GM23248 (cell line): ENCODE data around the gene WWTR1. TPM values are rescaled to one million over a fixed set of nuclear protein-coding genes. Genes with fewer than 3 reads are reported as not detected.
A peak's percentile ranks its signal among the peaks of the same experiment; 100 is the strongest.

Experiments
- DNase-seq: peaks from one replicate; pipeline ENCODE4 v3.0.0-alpha.2; 2015
- H2AFZ ChIP-seq: fragments of 200-600 bp; sonication (generic); 2 replicates; pipeline ENCODE4 v1.6.1; 2016; ENCODE audit warnings: antibody characterized with exemption
- H3F3A ChIP-seq: fragments of 200-600 bp; sonication (generic); 2 replicates; pipeline ENCODE4 v1.6.1; 2016; ENCODE audit warnings: mild to moderate bottlenecking, antibody characterized with exemption, mixed run types; ENCODE audit not compliant: insufficient read depth
- H3K27ac ChIP-seq: fragments of 200-600 bp; sonication (generic); 2 replicates; pipeline ENCODE4 v1.5.1; 2016; ENCODE audit warnings: mild to moderate bottlenecking
- H3K27me3 ChIP-seq: fragments of 200-600 bp; sonication (generic); replicated peaks from 2 replicates; pipeline ENCODE4 v1.6.1; 2016; ENCODE audit warnings: mild to moderate bottlenecking; ENCODE audit not compliant: insufficient read depth
- H3K36me3 ChIP-seq: fragments of 200-600 bp; sonication (generic); 2 replicates; pipeline ENCODE4 v1.6.1; 2016; ENCODE audit warnings: low read depth, mild to moderate bottlenecking
- H3K4me1 ChIP-seq: fragments of 200-600 bp; sonication (generic); 2 replicates; pipeline ENCODE4 v1.6.1; 2016; ENCODE audit warnings: mild to moderate bottlenecking; ENCODE audit not compliant: insufficient read depth
- H3K4me2 ChIP-seq: fragments of 200-600 bp; sonication (generic); one replicate; pipeline ENCODE4 v1.6.1; 2016; ENCODE audit warnings: mild to moderate bottlenecking; ENCODE audit not compliant: unreplicated experiment
- H3K4me3 ChIP-seq: fragments of 200-600 bp; sonication (generic); 2 replicates; pipeline ENCODE4 v1.5.1; 2016; ENCODE audit warnings: mild to moderate bottlenecking
- H3K79me2 ChIP-seq: fragments of 200-600 bp; sonication (generic); 2 replicates; pipeline ENCODE4 v1.6.1; 2016; ENCODE audit warnings: mild to moderate bottlenecking; ENCODE audit not compliant: insufficient read depth
- H3K9ac ChIP-seq: fragments of 200-600 bp; sonication (generic); 2 replicates; pipeline ENCODE4 v1.6.1; 2016; ENCODE audit warnings: mild to moderate bottlenecking
- H3K9me2 ChIP-seq: fragments of 200-600 bp; sonication (generic); 2 replicates; pipeline ENCODE4 v1.6.1; 2016; ENCODE audit warnings: mixed run types, mild to moderate bottlenecking, moderate library complexity; ENCODE audit not compliant: insufficient read depth
- H3K9me3 ChIP-seq: fragments of 200-600 bp; sonication (generic); one replicate; pipeline ENCODE4 v1.6.1; 2017; ENCODE audit warnings: low read depth
- H4K20me1 ChIP-seq: fragments of 200-600 bp; sonication (generic); 2 replicates; pipeline ENCODE4 v1.6.0; 2016; ENCODE audit not compliant: insufficient read depth
- EZH2 ChIP-seq: fragments of 200-600 bp; sonication (generic); IDR thresholded peaks from 2 replicates; pipeline ENCODE4 v1.6.1; 2018; ENCODE audit warnings: antibody characterized with exemption, mild to moderate bottlenecking; ENCODE audit not compliant: insufficient read depth, poor library complexity, severe bottlenecking
- EZH2phosphoT487 ChIP-seq: fragments of 200-600 bp; sonication (generic); IDR thresholded peaks from 2 replicates; pipeline ENCODE4 v1.6.1; 2018; ENCODE audit warnings: antibody characterized with exemption, moderate library complexity, mild to moderate bottlenecking, low read depth; ENCODE audit not compliant: insufficient read depth
- WGBS, 2 experiments: methylation state at CpG; one replicate each; pipeline ENCODE4 v1.1.6; 2015 to 2017; ENCODE audit warnings: low lambda C conversion rate in 2 of 2, low coverage in 1 of 2; ENCODE audit errors: missing lambda C conversion rate in 2 of 2; 5-methylcytosine and 5-hydroxymethylcytosine counted together
- in situ Hi-C: fragments of 300-500 bp; cut with MboI; formaldehyde crosslinking; loops from 2 replicates; pipeline ENCODE4 v1.15.0; 2020
- polyA plus RNA-seq: library from polyadenylated mRNA; unstranded; fragments of >200 nt; fragmentation: Nextera tagmentation; extraction: Ambion mirVana; gene quantifications from 2 replicates; pipeline ENCODE4 v1.2.1, GENCODE V29; 2016
- total RNA-seq: library from RNA; depleted of rRNA; stranded (reverse); fragments of >200 nt; shearing (Covaris generic); gene quantifications from 2 replicates; pipeline ENCODE4 v1.2.3, GENCODE V29; 2014

WWTR1 gene
- total and polyA plus RNA-seq, 2 experiments from 2014 or later = 53.3 to 75.7 TPM

- DNase-seq = peak; percentile 80
- TF ChIP-seq EZH2 = no peak
- TF ChIP-seq EZH2phosphoT487 = no peak
- Histone ChIP-seq H4K20me1 (no peaks in the 10 kb centered on the region), H3K79me2 (no peaks in the 10 kb centered on the region), H3K4me2 (no peak overlapping the region), H3K27me3 (no peaks in the 10 kb centered on the region), H3K9me3 (no peaks in the 10 kb centered on the region), H3K9ac (no peak overlapping the region), H3F3A (0 out of 2 replicates have a peak, but pooled peaks cover 6% of the 10 kb centered on the region), H3K27ac (no peak overlapping the region), H3K4me3 (no peak overlapping the region), H3K4me1 (peaks cover 6% of the 10 kb centered on the region; the same call in 1 of the 2 replicates), H3K9me2 (no peaks in the 10 kb centered on the region), H2AFZ (no peak overlapping the region), H3K36me3 (no peaks in the 10 kb centered on the region)
- WGBS, 2 experiments = 42 to 45% methylated on average over 11 of the region's 11 CpGs
- in situ Hi-C loops = loop anchor here (25.0 kb wide), 1 partner anchor 382 kb away; no protein-coding TSS in a partner anchor
Measured at GRCh38 chr3:149494022-149494758, 163.6 kb downstream of the WWTR1 start.

GRCh38 chr3:149493315-149494021 lies 164.4 kb downstream of the WWTR1 start:
- no peaks in the 10 kb centered on the region for H3K9me3 ChIP-seq
- TF ChIP-seq EZH2phosphoT487 (no peak), EZH2 (no peak)
- H3K9ac ChIP-seq = no peak overlapping the region
- H3K27ac ChIP-seq = no peak overlapping the region
- 65 to 80% methylated on average over 6 to 8 of the region's 8 CpGs for WGBS, 2 experiments
- no peak overlapping the region for H3K4me3 ChIP-seq
- H3K4me2 ChIP-seq = no peak overlapping the region
- H3K4me1 ChIP-seq = peaks cover 6% of the 10 kb centered on the region; the same call in 1 of the 2 replicates
- no peaks in the 10 kb centered on the region for H4K20me1 ChIP-seq
- no peaks in the 10 kb centered on the region for H3K9me2 ChIP-seq
- no peak for DNase-seq
- H3K79me2 ChIP-seq = no peaks in the 10 kb centered on the region
- no peaks in the 10 kb centered on the region for H3K36me3 ChIP-seq
- no peaks in the 10 kb centered on the region for H3K27me3 ChIP-seq
- in situ Hi-C loops = loop anchor here (25.0 kb wide), 1 partner anchor 381 kb away; no protein-coding TSS in a partner anchor
- H2AFZ ChIP-seq = no peak overlapping the region
- 0 out of 2 replicates have a peak, but pooled peaks cover 6% of the 10 kb centered on the region for H3F3A ChIP-seq

GRCh38 chr3:149490260-149490971 lies 167.4 kb downstream of the WWTR1 start:
- TF ChIP-seq EZH2phosphoT487 (no peak), EZH2 (no peak)
- H4K20me1 ChIP-seq = no peaks in the 10 kb centered on the region
- no peak overlapping the region for H3K4me2 ChIP-seq
- peaks cover 6% of the 10 kb centered on the region; the same call in 1 of the 2 replicates for H3K4me1 ChIP-seq
- H3F3A ChIP-seq = peaks cover 6% of the 10 kb centered on the region; the same call in 1 of the 2 replicates
- no peaks in the 10 kb centered on the region for H3K9me2 ChIP-seq
- DNase-seq = no peak
- no peak overlapping the region for H3K27ac ChIP-seq
- H2AFZ ChIP-seq = no peak overlapping the region
- H3K79me2 ChIP-seq = no peaks in the 10 kb centered on the region
- H3K4me3 ChIP-seq = no peak overlapping the region
- in situ Hi-C loops = loop anchor here (25.0 kb wide), 1 partner anchor 378 kb away; no protein-coding TSS in a partner anchor
- no peaks in the 10 kb centered on the region for H3K9me3 ChIP-seq
- no peaks in the 10 kb centered on the region for H3K36me3 ChIP-seq
- no peaks in the 10 kb centered on the region for H3K27me3 ChIP-seq
- no peak overlapping the region for H3K9ac ChIP-seq

GRCh38 chr3:149489060-149489690 lies 168.7 kb downstream of the WWTR1 start:
- 63 to 67% methylated on average over 6 of the region's 6 CpGs for whole genome bisulfite sequencing, 2 experiments
- Histone ChIP-seq H3K4me1 (peaks cover under 1% of the 10 kb centered on the region; the same call in 1 of the 2 replicates), H3K36me3 (no peaks in the 10 kb centered on the region), H3K9me2 (no peaks in the 10 kb centered on the region), H3K27ac (no peak overlapping the region), H2AFZ (no peak overlapping the region), H3K9me3 (no peaks in the 10 kb centered on the region), H3K4me3 (no peak overlapping the region), H3K9ac (no peak overlapping the region), H3K27me3 (no peaks in the 10 kb centered on the region), H3F3A (peaks cover 6% of the 10 kb centered on the region; the same call in 1 of the 2 replicates), H3K79me2 (no peaks in the 10 kb centered on the region), H3K4me2 (no peak overlapping the region), H4K20me1 (no peaks in the 10 kb centered on the region)
- in situ Hi-C loops = loop anchor here (25.0 kb wide), 1 partner anchor 377 kb away; no protein-coding TSS in a partner anchor
- DNase-seq = peak; percentile 54
- TF ChIP-seq EZH2phosphoT487 = no peak
- TF ChIP-seq EZH2 = no peak
